HepG2 (cell line): ENCODE results near the gene SPON2. TPM values are rescaled to one million over a fixed set of nuclear protein-coding genes. Genes with fewer than 3 reads are reported as not detected.

Source experiments
- CCDC6 ChIP-seq: sonication (generic); formaldehyde crosslinking; IDR thresholded peaks from 2 replicates; pipeline ENCODE4 v1.8.1; 2022; ENCODE audit warnings: mild to moderate bottlenecking, missing genetic modification reagents, moderate library complexity
- FOSL2 ChIP-seq: sonication (generic); formaldehyde crosslinking; IDR thresholded peaks from 2 replicates; pipeline ENCODE4 v1.4.0; 2020; ENCODE audit warnings: missing genetic modification reagents
- HNRNPH1 ChIP-seq: fragments of 200-400 bp; formaldehyde crosslinking; optimal IDR thresholded peaks from 2 replicates; pipeline ENCODE3; 2017; ENCODE audit warnings: mild to moderate bottlenecking, low read depth, low read length
- KDM2A ChIP-seq: sonication (generic); formaldehyde crosslinking; IDR thresholded peaks from 2 replicates; pipeline ENCODE4 v1.4.0; 2020; ENCODE audit warnings: low read depth, missing genetic modification reagents, borderline replicate concordance
- MYC ChIP-seq: sonication (generic); formaldehyde crosslinking; IDR thresholded peaks from 2 replicates; pipeline ENCODE4 v1.9.0; 2021; ENCODE audit warnings: missing genetic modification reagents, borderline replicate concordance
- POLR2G ChIP-seq: fragments of 200-400 bp; formaldehyde crosslinking; IDR thresholded peaks from 2 replicates; pipeline ENCODE4 v1.6.1; 2018; ENCODE audit warnings: mild to moderate bottlenecking, low read depth, low read length, moderate library complexity
- RARA ChIP-seq: IDR thresholded peaks from 2 replicates; pipeline ENCODE4 v1.6.1; 2016; ENCODE audit warnings: missing genetic modification reagents, missing compliant biosample characterization
- RFX5 ChIP-seq: IDR thresholded peaks from 2 replicates; pipeline ENCODE4 v1.6.1; 2011; ENCODE audit warnings: low read depth, low read length, improper control_type of control experiment
- XRCC5 ChIP-seq: fragments of 200-400 bp; formaldehyde crosslinking; optimal IDR thresholded peaks from 2 replicates; pipeline ENCODE3; 2017; ENCODE audit warnings: mild to moderate bottlenecking, low read length
- ZNF12 ChIP-seq: sonication (generic); formaldehyde crosslinking; IDR thresholded peaks from 2 replicates; pipeline ENCODE4 v1.5.0; 2020; ENCODE audit warnings: missing genetic modification reagents
- ZNF432 ChIP-seq: sonication (generic); formaldehyde crosslinking; IDR thresholded peaks from 2 replicates; pipeline ENCODE4 v1.5.0; 2020; ENCODE audit warnings: missing genetic modification reagents, mild to moderate bottlenecking, borderline replicate concordance
- ZNF556 ChIP-seq: sonication (generic); formaldehyde crosslinking; IDR thresholded peaks from 2 replicates; pipeline ENCODE4 v1.4.0; 2020; ENCODE audit warnings: mild to moderate bottlenecking, missing genetic modification reagents, borderline replicate concordance
- ZNF562 ChIP-seq: sonication (generic); formaldehyde crosslinking; IDR thresholded peaks from 2 replicates; pipeline ENCODE4 v1.8.0; 2022; ENCODE audit warnings: missing genetic modification reagents, borderline replicate concordance
- ZNF768 ChIP-seq: sonication (generic); formaldehyde crosslinking; IDR thresholded peaks from 2 replicates; pipeline ENCODE4 v1.4.0; 2020; ENCODE audit warnings: missing genetic modification reagents
- polyA plus RNA-seq, 8 experiments: library from polyadenylated mRNA; depleted of rRNA in 3 of 8; stranded (reverse) in 7 of 8; unstranded in 1 of 8; fragments of >200 nt; fragmentation: Illumina TruSeq in 4 of 8; extraction: Trizol in 4 of 8; gene quantifications; 2 replicates each; pipeline versions ENCODE4 v1.2.1 to v1.2.3, GENCODE V29; 2011 to 2016; ENCODE audit warnings: low read depth in 4 of 8, missing spikeins in 1 of 8, mixed read lengths in 1 of 8; ENCODE audit not compliant: insufficient read depth in 1 of 8
- total RNA-seq, 5 experiments: library from RNA; depleted of rRNA; stranded (reverse); fragments of >200 nt; fragmentation: Illumina TruSeq; extraction: Trizol; gene quantifications; 2 replicates each; pipeline ENCODE4 v1.2.3, GENCODE V29; 2016; ENCODE audit warnings: low read depth in 1 of 5
- TF ChIP-seq, protein P1 (sequence below): sonication (generic); formaldehyde crosslinking; IDR thresholded peaks from 2 replicates; pipeline ENCODE4 v1.8.0; 2022; ENCODE audit warnings: missing genetic modification reagents, mild to moderate bottlenecking, inconsistent platforms, borderline replicate concordance
- TF ChIP-seq, protein P2 (sequence below): fragments of 450-650 bp; IDR thresholded peaks from 2 replicates; pipeline ENCODE4 v1.6.1; 2016
- TF ChIP-seq, protein P3 (sequence below): sonication (generic); formaldehyde crosslinking; IDR thresholded peaks from 2 replicates; pipeline ENCODE4 v1.4.0; 2020; ENCODE audit warnings: mild to moderate bottlenecking, missing genetic modification reagents, borderline replicate concordance
- TF ChIP-seq, protein P4 (sequence below): sonication (generic); formaldehyde crosslinking; IDR thresholded peaks from 2 replicates; pipeline ENCODE4 v1.5.1; 2020; ENCODE audit warnings: mild to moderate bottlenecking, missing genetic modification reagents, moderate library complexity

Gene SPON2
- total and polyA plus RNA-seq, 2 of the 13 experiments (the other 11 are each of a cell fraction or from before 2014, with no cell fraction given): 17.4 to 55.2 TPM

DNA sequence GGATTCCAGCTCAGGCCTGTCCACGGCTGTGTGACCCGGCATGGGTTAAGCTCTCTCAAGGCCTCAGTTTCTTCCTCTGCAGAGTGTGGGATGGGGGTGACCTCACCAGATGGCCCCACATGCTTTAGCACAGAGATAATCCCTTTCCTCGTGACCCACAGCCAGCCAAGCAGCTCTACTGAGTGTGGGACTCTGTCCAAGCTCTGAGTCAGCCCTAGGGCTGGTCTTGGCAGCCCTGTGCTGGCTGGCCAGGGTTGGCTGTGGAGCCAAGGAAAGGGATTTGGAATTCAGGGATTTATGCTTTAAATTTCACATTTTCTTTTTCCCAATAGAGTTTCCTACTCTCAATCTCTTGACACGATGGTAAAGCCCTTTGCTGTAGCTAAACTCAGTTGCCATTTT, 19.7 kb upstream of the SPON2 start (continued):
- TF ChIP-seq, protein P1, sequence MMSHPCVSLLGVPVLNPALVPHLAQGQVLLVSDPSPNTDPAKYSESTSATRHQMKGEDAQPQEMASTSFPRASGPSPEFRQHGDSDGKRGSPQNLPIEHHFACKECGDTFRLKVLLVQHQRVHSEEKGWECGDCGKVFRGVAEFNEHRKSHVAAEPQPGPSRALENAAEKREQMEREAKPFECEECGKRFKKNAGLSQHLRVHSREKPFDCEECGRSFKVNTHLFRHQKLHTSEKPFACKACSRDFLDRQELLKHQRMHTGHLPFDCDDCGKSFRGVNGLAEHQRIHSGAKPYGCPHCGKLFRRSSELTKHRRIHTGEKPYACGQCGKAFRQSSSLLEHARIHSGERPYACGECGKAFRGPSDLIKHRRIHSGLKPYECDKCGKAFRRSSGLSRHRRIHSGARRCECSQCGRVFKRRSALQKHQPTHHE (CRISPR knock-in tag): no peak
- TF ChIP-seq RFX5 (no peak), ZNF562 (CRISPR knock-in tag) (no peak), RARA (CRISPR knock-in tag) (no peak), ZNF432 (CRISPR knock-in tag) (no peak), MYC (CRISPR knock-in tag) (no peak), XRCC5 (peak; percentile 29), ZNF12 (CRISPR knock-in tag) (no peak), ZNF556 (CRISPR knock-in tag) (no peak), ZNF768 (CRISPR knock-in tag) (peak; percentile 74), KDM2A (peak; percentile 32; the same call in 1 of the 2 replicates), FOSL2 (CRISPR knock-in tag) (peak; percentile 63; the same call in 1 of the 2 replicates), POLR2G (peak; percentile 7; the same call in 1 of the 2 replicates), CCDC6 (no peak), HNRNPH1 (no peak)
- TF ChIP-seq, protein P2, sequence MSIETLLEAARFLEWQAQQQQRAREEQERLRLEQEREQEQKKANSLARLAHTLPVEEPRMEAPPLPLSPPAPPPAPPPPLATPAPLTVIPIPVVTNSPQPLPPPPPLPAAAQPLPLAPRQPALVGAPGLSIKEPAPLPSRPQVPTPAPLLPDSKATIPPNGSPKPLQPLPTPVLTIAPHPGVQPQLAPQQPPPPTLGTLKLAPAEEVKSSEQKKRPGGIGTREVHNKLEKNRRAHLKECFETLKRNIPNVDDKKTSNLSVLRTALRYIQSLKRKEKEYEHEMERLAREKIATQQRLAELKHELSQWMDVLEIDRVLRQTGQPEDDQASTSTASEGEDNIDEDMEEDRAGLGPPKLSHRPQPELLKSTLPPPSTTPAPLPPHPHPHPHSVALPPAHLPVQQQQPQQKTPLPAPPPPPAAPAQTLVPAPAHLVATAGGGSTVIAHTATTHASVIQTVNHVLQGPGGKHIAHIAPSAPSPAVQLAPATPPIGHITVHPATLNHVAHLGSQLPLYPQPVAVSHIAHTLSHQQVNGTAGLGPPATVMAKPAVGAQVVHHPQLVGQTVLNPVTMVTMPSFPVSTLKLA: 0 out of 2 replicates have a peak, but pooled peaks have one; percentile 4
- TF ChIP-seq, protein P3, sequence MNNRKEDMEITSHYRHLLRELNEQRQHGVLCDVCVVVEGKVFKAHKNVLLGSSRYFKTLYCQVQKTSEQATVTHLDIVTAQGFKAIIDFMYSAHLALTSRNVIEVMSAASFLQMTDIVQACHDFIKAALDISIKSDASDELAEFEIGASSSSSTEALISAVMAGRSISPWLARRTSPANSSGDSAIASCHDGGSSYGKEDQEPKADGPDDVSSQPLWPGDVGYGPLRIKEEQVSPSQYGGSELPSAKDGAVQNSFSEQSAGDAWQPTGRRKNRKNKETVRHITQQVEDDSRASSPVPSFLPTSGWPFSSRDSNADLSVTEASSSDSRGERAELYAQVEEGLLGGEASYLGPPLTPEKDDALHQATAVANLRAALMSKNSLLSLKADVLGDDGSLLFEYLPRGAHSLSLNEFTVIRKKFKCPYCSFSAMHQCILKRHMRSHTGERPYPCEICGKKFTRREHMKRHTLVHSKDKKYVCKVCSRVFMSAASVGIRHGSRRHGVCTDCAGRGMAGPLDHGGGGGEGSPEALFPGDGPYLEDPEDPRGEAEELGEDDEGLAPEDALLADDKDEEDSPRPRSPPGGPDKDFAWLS (CRISPR knock-in tag): no peak
- TF ChIP-seq, protein P4, sequence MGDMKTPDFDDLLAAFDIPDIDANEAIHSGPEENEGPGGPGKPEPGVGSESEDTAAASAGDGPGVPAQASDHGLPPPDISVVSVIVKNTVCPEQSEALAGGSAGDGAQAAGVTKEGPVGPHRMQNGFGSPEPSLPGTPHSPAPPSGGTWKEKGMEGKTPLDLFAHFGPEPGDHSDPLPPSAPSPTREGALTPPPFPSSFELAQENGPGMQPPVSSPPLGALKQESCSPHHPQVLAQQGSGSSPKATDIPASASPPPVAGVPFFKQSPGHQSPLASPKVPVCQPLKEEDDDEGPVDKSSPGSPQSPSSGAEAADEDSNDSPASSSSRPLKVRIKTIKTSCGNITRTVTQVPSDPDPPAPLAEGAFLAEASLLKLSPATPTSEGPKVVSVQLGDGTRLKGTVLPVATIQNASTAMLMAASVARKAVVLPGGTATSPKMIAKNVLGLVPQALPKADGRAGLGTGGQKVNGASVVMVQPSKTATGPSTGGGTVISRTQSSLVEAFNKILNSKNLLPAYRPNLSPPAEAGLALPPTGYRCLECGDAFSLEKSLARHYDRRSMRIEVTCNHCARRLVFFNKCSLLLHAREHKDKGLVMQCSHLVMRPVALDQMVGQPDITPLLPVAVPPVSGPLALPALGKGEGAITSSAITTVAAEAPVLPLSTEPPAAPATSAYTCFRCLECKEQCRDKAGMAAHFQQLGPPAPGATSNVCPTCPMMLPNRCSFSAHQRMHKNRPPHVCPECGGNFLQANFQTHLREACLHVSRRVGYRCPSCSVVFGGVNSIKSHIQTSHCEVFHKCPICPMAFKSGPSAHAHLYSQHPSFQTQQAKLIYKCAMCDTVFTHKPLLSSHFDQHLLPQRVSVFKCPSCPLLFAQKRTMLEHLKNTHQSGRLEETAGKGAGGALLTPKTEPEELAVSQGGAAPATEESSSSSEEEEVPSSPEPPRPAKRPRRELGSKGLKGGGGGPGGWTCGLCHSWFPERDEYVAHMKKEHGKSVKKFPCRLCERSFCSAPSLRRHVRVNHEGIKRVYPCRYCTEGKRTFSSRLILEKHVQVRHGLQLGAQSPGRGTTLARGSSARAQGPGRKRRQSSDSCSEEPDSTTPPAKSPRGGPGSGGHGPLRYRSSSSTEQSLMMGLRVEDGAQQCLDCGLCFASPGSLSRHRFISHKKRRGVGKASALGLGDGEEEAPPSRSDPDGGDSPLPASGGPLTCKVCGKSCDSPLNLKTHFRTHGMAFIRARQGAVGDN (CRISPR knock-in tag): peak; percentile 18; the same call in 1 of the 2 replicates
